AG04450 (cell line): ENCODE measurements around the gene IAH1. TPM values are rescaled to one million over a fixed set of nuclear protein-coding genes. Genes with fewer than 3 reads are reported as not detected.

Experiments
- CTCF ChIA-PET: fragments of 300-600, 350-600 bp; formaldehyde crosslinking; extraction: SDS; loops from one replicate; lab custom pipeline; 2022; ENCODE audit warnings: antibody characterized with exemption, inconsistent platforms; lab: Charles Lee
- POLR2A ChIA-PET: fragments of 350-600 bp; formaldehyde crosslinking; extraction: SDS; loops from one replicate; lab custom pipeline; 2021; ENCODE audit warnings: antibody characterized with exemption, inconsistent platforms; lab: Yijun Ruan, JAX
- DNase-seq: peaks from one replicate; pipeline ENCODE4 v3.0.0-alpha.2; 2011; ENCODE audit warnings: low read depth, low spot score
- H3K27ac ChIP-seq: one replicate; pipeline ENCODE4 v1.5.1; 2012; ENCODE audit warnings: low read depth, low read length, control low read depth
- H3K27me3 ChIP-seq: one replicate; pipeline ENCODE4 v1.6.0; 2012; ENCODE audit warnings: low read length; ENCODE audit not compliant: control insufficient read depth, insufficient read depth
- H3K4me3 ChIP-seq: 2 replicates; pipeline ENCODE4 v1.5.1; 2011; ENCODE audit warnings: mild to moderate bottlenecking, low read depth, low read length, control low read depth
- H3K9me3 ChIP-seq: 2 replicates; pipeline ENCODE4 v1.5.1; 2012; ENCODE audit warnings: low read length; ENCODE audit not compliant: control insufficient read depth, insufficient read depth
- CTCF ChIP-seq: IDR thresholded peaks from 2 replicates; pipeline ENCODE4 v1.5.1; 2011; ENCODE audit warnings: low read depth, low read length, control low read depth, inconsistent platforms
- polyA plus RNA-seq: library from polyadenylated mRNA; depleted of rRNA; stranded (reverse); fragments of >200 nt; gene quantifications from 2 replicates; pipeline ENCODE4 v1.2.3, GENCODE V29; 2011

IAH1 gene
- polyA plus RNA-seq, 1 experiment = 127 TPM

GRCh38 chr2:9463698-9464034, 10.7 kb upstream of the IAH1 start:
- POLR2A ChIA-PET = no interaction called here
- H3K27me3 ChIP-seq = no peaks in the 10 kb centered on the region
- no peak for TF ChIP-seq CTCF
- H3K9me3 ChIP-seq = no peaks in the 10 kb centered on the region; the same call in 1 of the 2 replicates
- CTCF ChIA-PET = no interaction called here
- no peak overlapping the region for H3K4me3 ChIP-seq
- no peak overlapping the region for H3K27ac ChIP-seq
- DNase-seq = no peak

DNA sequence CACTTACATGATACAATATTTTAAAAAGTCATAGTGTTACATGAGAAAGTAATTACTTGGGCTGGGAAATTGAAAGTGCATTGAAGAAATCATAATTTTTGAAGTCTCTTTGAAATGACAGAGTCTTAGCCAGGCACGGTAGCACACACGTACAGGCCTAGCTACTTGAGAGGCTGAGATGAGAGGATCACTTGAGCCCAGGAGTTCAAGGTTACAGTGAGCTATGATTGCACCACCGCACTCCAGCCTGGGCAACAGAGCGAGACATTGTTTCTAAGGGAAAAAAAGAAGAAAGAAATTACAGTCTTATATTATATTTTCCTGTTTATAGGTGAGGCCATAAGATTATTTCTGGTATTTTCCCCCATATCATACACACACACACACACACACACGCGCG, 9.2 kb upstream of the IAH1 start:
- H3K27me3 ChIP-seq = no peaks in the 10 kb centered on the region
- ChIA-PET CTCF (interaction anchor here (0.7 kb wide), 1 partner anchor 67 kb away, joined by 6 read pairs; no protein-coding TSS in a partner anchor), POLR2A (no interaction called here)
- no peak for DNase-seq
- TF ChIP-seq CTCF = no peak
- H3K9me3 ChIP-seq = no peaks in the 10 kb centered on the region; the same call in 1 of the 2 replicates
- no peak overlapping the region for H3K27ac ChIP-seq
- no peak overlapping the region for H3K4me3 ChIP-seq

- CTCF ChIA-PET = no interaction called here
- POLR2A ChIA-PET = no interaction called here
- DNase-seq = no peak
- Histone ChIP-seq H3K4me3 (no peak overlapping the region), H3K27ac (no peak overlapping the region), H3K9me3 (no peaks in the 10 kb centered on the region; the same call in 1 of the 2 replicates), H3K27me3 (no peaks in the 10 kb centered on the region)
- TF ChIP-seq CTCF = no peak
Measured at GRCh38 chr2:9466147-9466683, 8.1 kb upstream of the IAH1 start.

GRCh38 chr2:9467687-9468086, 6.7 kb upstream of the IAH1 start:
- H3K4me3 ChIP-seq = no peak overlapping the region
- no peak for TF ChIP-seq CTCF
- no peaks in the 10 kb centered on the region for H3K27me3 ChIP-seq
- DNase-seq = no peak
- ChIA-PET POLR2A (no interaction called here), CTCF (interaction anchor here (0.8 kb wide), 1 partner anchor 563 kb away, joined by 7 read pairs; no protein-coding TSS in a partner anchor)
- no peak overlapping the region for H3K27ac ChIP-seq
- no peaks in the 10 kb centered on the region; the same call in 1 of the 2 replicates for H3K9me3 ChIP-seq

DNA sequence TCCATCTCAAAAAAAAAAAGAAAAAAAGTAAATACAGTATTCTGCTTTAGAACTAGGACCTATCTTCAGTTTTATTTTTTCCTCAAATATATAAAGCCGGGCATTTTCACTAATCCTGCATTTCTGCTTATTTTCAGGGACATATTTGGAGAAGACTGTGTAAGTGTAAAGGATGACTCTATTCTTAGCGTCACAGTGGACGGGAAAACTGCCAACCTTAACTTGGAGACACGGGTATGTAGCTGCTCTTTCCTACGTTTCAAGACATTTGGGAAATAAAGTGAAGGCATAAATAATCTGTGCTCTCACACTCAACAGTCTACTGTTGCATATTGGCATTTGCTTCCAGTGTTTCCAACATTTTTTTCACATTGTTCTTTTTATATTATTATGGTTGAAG, 3.1 kb upstream of the IAH1 start:
- ChIA-PET CTCF (interaction anchor here (0.6 kb wide), 1 partner anchor 334 kb away, joined by 8 read pairs; no protein-coding TSS in a partner anchor), POLR2A (no interaction called here)

More for the DNA sequence above, 3.1 kb upstream of the IAH1 start:
- no peak for DNase-seq
- H3K4me3 ChIP-seq = no peak overlapping the region
- H3K9me3 ChIP-seq = no peaks in the 10 kb centered on the region; the same call in 1 of the 2 replicates
- TF ChIP-seq CTCF = no peak
- H3K27ac ChIP-seq = no peak overlapping the region
- no peaks in the 10 kb centered on the region for H3K27me3 ChIP-seq
